Neural cell (in vitro differentiated cells): ENCODE results near the gene PCYT1B. TPM values are rescaled to one million over a fixed set of nuclear protein-coding genes. Genes with fewer than 3 reads are reported as not detected.

Experiments used
- H2AFZ ChIP-seq: fragments of 200-600, 300-800 bp; sonication (generic), shearing (Covaris generic); 2 replicates; pipeline ENCODE4 v1.6.0; 2014; ENCODE audit warnings: low read depth, mild to moderate bottlenecking, antibody characterized with exemption, low read length, moderate library complexity
- H3F3A ChIP-seq: fragments of 200-600 bp; shearing (Covaris generic); 2 replicates; pipeline ENCODE4 v1.6.1; 2016; ENCODE audit warnings: mild to moderate bottlenecking, moderate library complexity, mixed read lengths, antibody characterized with exemption, low read length; ENCODE audit not compliant: insufficient read depth, poor library complexity, severe bottlenecking
- H3K27ac ChIP-seq: fragments of 200-600, 300-800 bp; sonication (generic), shearing (Covaris generic); 2 replicates; pipeline ENCODE4 v1.5.1; 2014; ENCODE audit warnings: mild to moderate bottlenecking, low read length, moderate library complexity
- H3K27me3 ChIP-seq: fragments of 300-800, 200-600 bp; sonication (generic), shearing (Covaris generic); 2 replicates; pipeline ENCODE4 v1.6.0; 2014; ENCODE audit warnings: mild to moderate bottlenecking, low read depth, low read length, moderate library complexity; ENCODE audit not compliant: insufficient read depth
- H3K36me3 ChIP-seq: fragments of 300-800, 200-600 bp; sonication (generic), shearing (Covaris generic); 2 replicates; pipeline ENCODE4 v1.5.1; 2014; ENCODE audit warnings: mild to moderate bottlenecking, antibody characterized with exemption, low read length, moderate library complexity; ENCODE audit not compliant: insufficient read depth
- H3K4me2 ChIP-seq: fragments of 300-800, 200-600 bp; sonication (generic), shearing (Covaris generic); 2 replicates; pipeline ENCODE4 v1.6.0; 2014; ENCODE audit warnings: mild to moderate bottlenecking, low read length
- H3K4me3 ChIP-seq: fragments of 300-800, 200-600 bp; sonication (generic), shearing (Covaris generic); 2 replicates; pipeline ENCODE4 v1.5.1; 2014; ENCODE audit warnings: mild to moderate bottlenecking, low read length, moderate library complexity
- H3K79me2 ChIP-seq: fragments of 200-600 bp; shearing (Covaris generic); replicated peaks from 2 replicates; pipeline ENCODE4 v1.6.0; 2014; ENCODE audit warnings: mild to moderate bottlenecking, low read length, moderate library complexity; ENCODE audit not compliant: insufficient read depth
- H3K9ac ChIP-seq: fragments of 300-800, 200-600 bp; sonication (generic), shearing (Covaris generic); 2 replicates; pipeline ENCODE4 v1.6.1; 2016; ENCODE audit warnings: mild to moderate bottlenecking, low read length, mixed read lengths
- H3K9me2 ChIP-seq: fragments of 200-600 bp; shearing (Covaris generic); 2 replicates; pipeline ENCODE4 v1.6.1; 2016; ENCODE audit warnings: mild to moderate bottlenecking, low read length, mixed read lengths; ENCODE audit not compliant: insufficient read depth
- H3K9me3 ChIP-seq: fragments of 200-600, 300-800 bp; sonication (generic), shearing (Covaris generic); 2 replicates; pipeline ENCODE4 v1.6.1; 2016; ENCODE audit warnings: mild to moderate bottlenecking, mixed run types, low read length, moderate library complexity, mixed read lengths
- H4K20me1 ChIP-seq: fragments of 200-600 bp; shearing (Covaris generic); 2 replicates; pipeline ENCODE4 v1.6.1; 2016; ENCODE audit warnings: mild to moderate bottlenecking, mixed run types; ENCODE audit not compliant: insufficient read depth
- CTCF ChIP-seq: fragments of 450-650 bp; IDR thresholded peaks from 2 replicates; pipeline ENCODE4 v1.5.1; 2014; ENCODE audit warnings: antibody characterized with exemption, mild to moderate bottlenecking, moderate library complexity; ENCODE audit not compliant: poor library complexity, severe bottlenecking
- EP300 ChIP-seq: fragments of 450-650 bp; conservative IDR thresholded peaks from 2 replicates; pipeline ENCODE4 v1.6.1; 2014; ENCODE audit warnings: antibody characterized with exemption, mild to moderate bottlenecking, moderate library complexity; ENCODE audit not compliant: poor library complexity, severe bottlenecking
- EZH2 ChIP-seq: fragments of 200-600, 300-800 bp; shearing (Covaris generic), sonication (generic); IDR thresholded peaks from 2 replicates; pipeline ENCODE4 v1.6.1; 2014; ENCODE audit warnings: antibody characterized with exemption, low read length, borderline replicate concordance, mild to moderate bottlenecking; ENCODE audit not compliant: insufficient read depth, poor library complexity, severe bottlenecking
- MXI1 ChIP-seq: fragments of 450-650 bp; conservative IDR thresholded peaks from 2 replicates; pipeline ENCODE4 v1.6.1; 2014; ENCODE audit warnings: antibody characterized with exemption, mild to moderate bottlenecking; ENCODE audit not compliant: poor library complexity, severe bottlenecking
- POLR2AphosphoS5 ChIP-seq: IDR thresholded peaks from 2 replicates; pipeline ENCODE4 v1.6.1; 2012
- RAD21 ChIP-seq: fragments of 450-650 bp; conservative IDR thresholded peaks from 2 replicates; pipeline ENCODE4 v1.6.1; 2014; ENCODE audit warnings: antibody characterized with exemption, mild to moderate bottlenecking, moderate library complexity
- SMC3 ChIP-seq: fragments of 450-650 bp; conservative IDR thresholded peaks from 2 replicates; pipeline ENCODE4 v1.6.1; 2014; ENCODE audit warnings: antibody characterized with exemption, mild to moderate bottlenecking, moderate library complexity; ENCODE audit not compliant: poor library complexity
- TAF1 ChIP-seq: IDR thresholded peaks from 2 replicates; pipeline ENCODE4 v1.6.1; 2012; ENCODE audit warnings: low read depth
- polyA plus RNA-seq: library from polyadenylated mRNA; depleted of rRNA; stranded (reverse); fragments of >200 nt; gene quantifications from 2 replicates; pipeline ENCODE4 v1.2.3, GENCODE V29; 2014
- TF ChIP-seq, protein P1 (sequence below): IDR thresholded peaks from 2 replicates; pipeline ENCODE4 v1.6.1; 2012; ENCODE audit warnings: borderline replicate concordance

PCYT1B gene
- polyA plus RNA-seq, 1 donor from 2014 or later: 10.6 TPM

DNA sequence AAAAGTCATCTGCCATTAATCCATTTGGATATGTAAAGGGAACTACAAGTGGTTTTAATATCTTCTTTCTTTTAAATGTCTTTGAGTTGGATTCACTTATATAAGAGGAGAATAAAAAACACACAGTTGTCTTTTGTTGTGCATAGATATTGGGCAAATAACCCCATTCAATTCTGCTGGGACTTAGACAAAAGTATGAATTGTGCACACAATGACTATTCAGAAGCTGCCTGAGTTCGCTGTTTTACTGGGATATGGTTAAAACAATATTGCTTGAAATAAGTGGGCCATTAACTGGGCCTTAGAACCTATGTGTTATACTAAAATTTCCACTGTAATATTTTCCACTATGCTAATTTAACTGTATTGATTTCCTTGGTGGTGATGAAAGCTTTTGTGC is 71.7 kb downstream of the PCYT1B start:
- no peak overlapping the region for H2AFZ ChIP-seq
- no peaks in the 10 kb centered on the region for H4K20me1 ChIP-seq
- no peaks in the 10 kb centered on the region for H3F3A ChIP-seq
- no peak for TF ChIP-seq TAF1
- TF ChIP-seq MXI1: no peak
- no peak overlapping the region for H3K27ac ChIP-seq
- no peaks in the 10 kb centered on the region for H3K27me3 ChIP-seq
- H3K9me2 ChIP-seq: no peaks in the 10 kb centered on the region
- no peaks in the 10 kb centered on the region for H3K9me3 ChIP-seq
- H3K36me3 ChIP-seq: no peaks in the 10 kb centered on the region
- no peak overlapping the region for H3K4me2 ChIP-seq
- H3K4me3 ChIP-seq: no peak overlapping the region
- no peak overlapping the region for H3K9ac ChIP-seq
- no peaks in the 10 kb centered on the region for H3K79me2 ChIP-seq

- H3K9ac ChIP-seq: no peak overlapping the region
- no peaks in the 10 kb centered on the region for H3K9me3 ChIP-seq
- TF ChIP-seq TAF1: no peak
- TF ChIP-seq EP300: no peak
- no peak for TF ChIP-seq RAD21
- no peak for TF ChIP-seq MXI1
- TF ChIP-seq POLR2AphosphoS5: no peak
- TF ChIP-seq SMC3: no peak
- TF ChIP-seq CTCF: no peak
- no peak for TF ChIP-seq EZH2
- TF ChIP-seq, protein P1, sequence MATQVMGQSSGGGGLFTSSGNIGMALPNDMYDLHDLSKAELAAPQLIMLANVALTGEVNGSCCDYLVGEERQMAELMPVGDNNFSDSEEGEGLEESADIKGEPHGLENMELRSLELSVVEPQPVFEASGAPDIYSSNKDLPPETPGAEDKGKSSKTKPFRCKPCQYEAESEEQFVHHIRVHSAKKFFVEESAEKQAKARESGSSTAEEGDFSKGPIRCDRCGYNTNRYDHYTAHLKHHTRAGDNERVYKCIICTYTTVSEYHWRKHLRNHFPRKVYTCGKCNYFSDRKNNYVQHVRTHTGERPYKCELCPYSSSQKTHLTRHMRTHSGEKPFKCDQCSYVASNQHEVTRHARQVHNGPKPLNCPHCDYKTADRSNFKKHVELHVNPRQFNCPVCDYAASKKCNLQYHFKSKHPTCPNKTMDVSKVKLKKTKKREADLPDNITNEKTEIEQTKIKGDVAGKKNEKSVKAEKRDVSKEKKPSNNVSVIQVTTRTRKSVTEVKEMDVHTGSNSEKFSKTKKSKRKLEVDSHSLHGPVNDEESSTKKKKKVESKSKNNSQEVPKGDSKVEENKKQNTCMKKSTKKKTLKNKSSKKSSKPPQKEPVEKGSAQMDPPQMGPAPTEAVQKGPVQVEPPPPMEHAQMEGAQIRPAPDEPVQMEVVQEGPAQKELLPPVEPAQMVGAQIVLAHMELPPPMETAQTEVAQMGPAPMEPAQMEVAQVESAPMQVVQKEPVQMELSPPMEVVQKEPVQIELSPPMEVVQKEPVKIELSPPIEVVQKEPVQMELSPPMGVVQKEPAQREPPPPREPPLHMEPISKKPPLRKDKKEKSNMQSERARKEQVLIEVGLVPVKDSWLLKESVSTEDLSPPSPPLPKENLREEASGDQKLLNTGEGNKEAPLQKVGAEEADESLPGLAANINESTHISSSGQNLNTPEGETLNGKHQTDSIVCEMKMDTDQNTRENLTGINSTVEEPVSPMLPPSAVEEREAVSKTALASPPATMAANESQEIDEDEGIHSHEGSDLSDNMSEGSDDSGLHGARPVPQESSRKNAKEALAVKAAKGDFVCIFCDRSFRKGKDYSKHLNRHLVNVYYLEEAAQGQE: no peak
- no peaks in the 10 kb centered on the region for H3K9me2 ChIP-seq
- no peak overlapping the region for H3K4me3 ChIP-seq
- no peaks in the 10 kb centered on the region for H3K36me3 ChIP-seq
- no peaks in the 10 kb centered on the region for H4K20me1 ChIP-seq
- H3F3A ChIP-seq: no peaks in the 10 kb centered on the region
- H3K4me2 ChIP-seq: no peak overlapping the region
- H2AFZ ChIP-seq: no peak overlapping the region
- H3K27ac ChIP-seq: no peak overlapping the region
- no peaks in the 10 kb centered on the region for H3K79me2 ChIP-seq
- H3K27me3 ChIP-seq: no peaks in the 10 kb centered on the region
Observed at GRCh38 chrX:24574743-24575142, 72.4 kb downstream of the PCYT1B start.

- Histone ChIP-seq H3F3A (no peaks in the 10 kb centered on the region), H3K9me2 (no peaks in the 10 kb centered on the region), H3K4me3 (no peak overlapping the region), H3K79me2 (no peaks in the 10 kb centered on the region), H3K36me3 (no peaks in the 10 kb centered on the region), H3K9ac (no peak overlapping the region), H3K4me2 (no peak overlapping the region), H3K27ac (no peak overlapping the region), H2AFZ (no peak overlapping the region), H3K27me3 (no peaks in the 10 kb centered on the region), H4K20me1 (no peaks in the 10 kb centered on the region), H3K9me3 (no peaks in the 10 kb centered on the region)
- TF ChIP-seq CTCF (no peak), POLR2AphosphoS5 (no peak), TAF1 (no peak), RAD21 (no peak), SMC3 (no peak), EZH2 (no peak)
- TF ChIP-seq, protein P1: no peak
Observed at GRCh38 chrX:24567169-24567568, 80.0 kb downstream of the PCYT1B start.
